ENCODE data around the gene TSC2. TPM values are rescaled to one million over a fixed set of nuclear protein-coding genes. Genes with fewer than 3 reads are reported as not detected.
"Not testable (repeated sequence)": the region's sequence is repeated elsewhere in the genome, so short reads cannot be mapped to it uniquely, and the experiment has no call there.

TSC2 gene
- total RNA-seq, 1 donor from 2014 or later: 88.3 TPM

GRCh38 chr16:2009791-2010510 is 37.8 kb upstream of the TSC2 start, which contains the start of gene ZNF598:
Gene ZNF598 (minus strand): TSS chr16:2009821.
- DNase-seq (ENCODE audit: low spot score): peak; percentile 92

- not testable (repeated sequence) for DNase-seq (ENCODE audit: low spot score)
These were observed 36.1 kb upstream of the TSC2 start for GRCh38 chr16:2011726-2012125.

GRCh38 chr16:2013527-2013926 is 34.3 kb upstream of the TSC2 start:
- DNase-seq (ENCODE audit: low spot score): no peak

- DNase-seq (ENCODE audit: low spot score): no peak
These were observed 32.5 kb upstream of the TSC2 start for GRCh38 chr16:2015117-2015946.

GRCh38 chr16:2015947-2016208 is 31.9 kb upstream of the TSC2 start:
- DNase-seq (ENCODE audit: low spot score): no peak

GRCh38 chr16:2016407-2016922 is 31.3 kb upstream of the TSC2 start:
- no peak for DNase-seq (ENCODE audit: low spot score)

GRCh38 chr16:2019518-2019920 is 28.3 kb upstream of the TSC2 start, which contains the start of gene NPW:
Gene NPW (plus strand): TSS chr16:2019785.
- no peak for DNase-seq (ENCODE audit: low spot score)

GRCh38 chr16:2019921-2020831 is 27.6 kb upstream of the TSC2 start:
- DNase-seq (ENCODE audit: low spot score): no peak

GRCh38 chr16:2022723-2023091 is 25.1 kb upstream of the TSC2 start:
- DNase-seq (ENCODE audit: low spot score): no peak

GRCh38 chr16:2023092-2024031 is 24.4 kb upstream of the TSC2 start:
- DNase-seq (ENCODE audit: low spot score): peak; percentile 98

GRCh38 chr16:2024032-2024420 is 23.8 kb upstream of the TSC2 start:
- no peak for DNase-seq (ENCODE audit: low spot score)

- DNase-seq (ENCODE audit: low spot score): no peak
These were observed 22.5 kb upstream of the TSC2 start for GRCh38 chr16:2025251-2025650.

- DNase-seq (ENCODE audit: low spot score): no peak
These were observed 21.8 kb upstream of the TSC2 start for GRCh38 chr16:2025878-2026460.

- no peak for DNase-seq (ENCODE audit: low spot score)
These were observed 21.2 kb upstream of the TSC2 start, which contains the start of gene NHERF2 for GRCh38 chr16:2026461-2027023. Gene NHERF2 (plus strand): TSS chr16:2026902. CDS start chr16:2027006, 104 bp downstream.

GRCh38 chr16:2027024-2028010 is 20.5 kb upstream of the TSC2 start:
- no peak for DNase-seq (ENCODE audit: low spot score)

GRCh38 chr16:2028146-2028545 is 19.6 kb upstream of the TSC2 start:
- DNase-seq (ENCODE audit: low spot score): no peak

GRCh38 chr16:2028620-2029220 is 19.1 kb upstream of the TSC2 start:
- no peak for DNase-seq (ENCODE audit: low spot score)

- no peak for DNase-seq (ENCODE audit: low spot score)
These were observed 18.4 kb upstream of the TSC2 start for GRCh38 chr16:2029350-2029749.

All from mesenteric fat pad (tissue), 1 donor.